Activated T-cell treated with anti-CD3 and anti-CD28 coated beads, Interleukin-2, amount 50 U/mL, for 48 hours (primary cell): ENCODE results near the gene PPP1R7.

ENCODE experiments used
- DNase-seq, 2 experiments: peaks; one replicate each; pipeline ENCODE4 v3.0.0-alpha.2; 2020

PPP1R7 gene, protein sequence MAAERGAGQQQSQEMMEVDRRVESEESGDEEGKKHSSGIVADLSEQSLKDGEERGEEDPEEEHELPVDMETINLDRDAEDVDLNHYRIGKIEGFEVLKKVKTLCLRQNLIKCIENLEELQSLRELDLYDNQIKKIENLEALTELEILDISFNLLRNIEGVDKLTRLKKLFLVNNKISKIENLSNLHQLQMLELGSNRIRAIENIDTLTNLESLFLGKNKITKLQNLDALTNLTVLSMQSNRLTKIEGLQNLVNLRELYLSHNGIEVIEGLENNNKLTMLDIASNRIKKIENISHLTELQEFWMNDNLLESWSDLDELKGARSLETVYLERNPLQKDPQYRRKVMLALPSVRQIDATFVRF

DNA sequence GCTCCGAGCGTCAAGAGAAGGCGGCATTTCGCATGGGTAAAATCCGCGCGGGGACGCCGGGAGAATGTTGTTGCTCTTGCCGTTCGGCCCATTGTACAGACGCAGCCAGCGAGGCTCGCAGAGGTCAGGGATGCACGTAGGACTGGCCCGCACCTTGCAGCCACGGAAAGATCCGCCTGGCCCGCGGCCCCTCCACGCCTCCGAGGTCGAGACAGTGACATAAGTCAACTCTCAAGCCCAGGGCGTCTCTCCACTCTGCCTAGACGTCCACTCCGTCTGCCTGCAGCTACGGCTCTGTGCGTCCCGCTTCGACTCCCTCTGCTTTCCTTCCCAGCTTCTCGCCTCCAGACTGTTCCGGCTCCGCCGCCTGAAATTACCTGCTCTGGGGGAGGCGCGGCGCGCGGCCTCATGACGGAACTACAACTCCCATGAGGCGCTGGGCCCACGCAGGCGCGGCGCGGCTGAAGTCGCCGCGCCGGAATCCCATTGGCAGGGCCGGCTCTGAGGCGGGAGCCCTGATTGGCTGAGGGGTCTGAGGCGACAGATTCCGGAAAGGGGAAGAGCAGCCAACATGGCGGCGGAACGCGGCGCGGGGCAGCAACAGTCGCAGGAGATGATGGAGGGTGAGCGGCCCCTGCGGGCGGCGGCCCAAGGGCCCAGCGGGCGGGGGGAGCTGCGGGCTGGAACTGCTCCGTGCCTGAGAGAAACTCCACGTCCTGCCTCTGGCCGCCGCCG, at the start of gene PPP1R7:
TSS of gene PPP1R7 (plus strand) at position 543 of the 735 bp plus-strand sequence. CDS start at position 572, 29 bp downstream.
- DNase-seq, result peak; percentile 96

DNA sequence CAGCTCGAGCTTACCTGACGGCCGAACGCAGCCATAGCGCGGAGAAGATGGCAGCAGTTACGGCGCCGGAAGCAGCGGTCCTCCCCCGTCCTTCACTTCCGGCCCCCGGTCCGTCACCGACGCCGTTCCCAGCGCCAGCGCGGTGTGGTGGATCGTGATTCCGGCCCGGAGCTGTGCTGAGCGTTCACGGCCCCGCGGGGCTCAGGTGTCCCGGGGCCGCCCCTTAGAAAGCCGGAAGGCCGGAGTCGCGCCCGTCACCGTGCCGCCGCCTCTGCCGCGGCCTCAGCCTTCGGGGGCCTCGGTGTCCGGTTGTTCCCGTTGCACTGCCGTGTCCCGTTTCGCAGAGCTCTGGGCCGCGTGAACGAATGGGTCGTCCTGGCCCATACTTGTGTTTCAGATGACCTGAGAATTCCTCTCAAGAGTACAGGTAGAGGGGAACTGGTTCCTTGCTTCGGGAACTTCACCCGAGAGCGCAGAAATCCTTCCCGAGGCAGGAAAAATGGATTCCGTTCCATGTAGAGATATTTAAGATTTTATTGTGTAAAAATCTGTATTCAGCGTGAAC, 47.9 kb upstream of the PPP1R7 start, which contains the start of gene MTERF4:
TSS of gene MTERF4 (minus strand) at position 49 of the 565 bp plus-strand sequence. CDS start at position 35, 14 bp downstream.
- DNase-seq, result peak; percentile 93 to 94

DNA sequence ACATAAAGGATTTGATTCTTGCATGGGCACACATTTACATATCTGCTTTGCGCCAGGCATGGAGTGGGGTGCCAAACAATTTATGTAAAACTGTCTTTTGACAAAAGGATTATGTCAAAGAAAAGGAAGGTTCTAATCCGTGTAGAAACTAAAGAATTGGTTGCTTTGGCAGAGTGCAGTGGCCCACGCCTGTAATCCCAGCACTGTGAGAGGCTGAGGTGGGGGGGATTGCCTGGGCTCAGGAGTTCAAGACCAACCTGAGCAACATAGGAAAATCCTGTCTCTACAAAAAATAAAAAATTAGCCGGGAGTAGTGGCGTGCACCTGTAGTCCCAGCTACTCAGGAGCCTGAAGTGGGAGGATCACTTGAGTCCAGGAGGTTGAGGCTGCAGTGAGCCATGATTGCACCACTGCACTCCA, 47.1 kb upstream of the PPP1R7 start:
- DNase-seq, result peak in 1 of 2 experiments; percentile 20

DNA sequence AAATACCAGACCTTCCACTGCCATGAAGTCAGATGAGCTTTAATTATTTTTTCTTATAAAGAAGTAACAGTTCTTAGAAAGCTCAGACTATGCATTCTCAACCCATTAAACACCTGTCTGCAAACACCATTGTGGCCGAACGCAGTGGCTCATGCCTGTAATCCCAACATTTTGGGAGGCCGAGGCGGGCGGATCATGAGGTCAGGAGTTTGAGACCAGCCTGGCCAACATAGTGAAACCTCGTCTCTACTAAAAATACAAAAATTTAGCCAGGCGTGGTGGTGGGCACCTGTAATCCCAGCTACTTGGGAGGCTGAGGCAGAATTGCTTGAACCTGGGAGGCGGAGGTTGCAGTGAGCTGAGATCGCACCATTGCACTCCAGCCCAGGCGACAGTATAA, 45.7 kb upstream of the PPP1R7 start:
- DNase-seq, result peak in 1 of 2 experiments; percentile 9

DNA sequence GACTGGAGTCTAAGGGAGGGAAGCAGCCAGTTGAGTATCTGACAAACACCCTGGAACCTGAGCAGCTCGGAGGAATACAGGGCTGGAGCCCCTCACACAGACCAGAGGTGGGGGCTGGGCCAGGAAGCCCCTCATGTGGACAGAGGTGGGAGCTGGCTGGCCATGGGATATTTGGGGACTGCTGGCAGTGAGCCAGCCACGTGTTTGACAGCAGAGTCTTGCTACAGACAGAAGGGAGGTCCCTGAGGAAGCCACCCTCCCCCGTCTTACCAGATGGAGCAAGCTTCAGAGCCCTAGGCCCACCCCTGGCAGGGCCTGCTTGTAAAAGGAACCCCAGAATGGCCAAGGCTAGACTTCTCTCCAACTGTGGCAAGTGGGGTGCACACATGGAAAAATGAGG, 44.6 kb upstream of the PPP1R7 start:
- DNase-seq, result peak in 1 of 2 experiments; percentile 16

DNA sequence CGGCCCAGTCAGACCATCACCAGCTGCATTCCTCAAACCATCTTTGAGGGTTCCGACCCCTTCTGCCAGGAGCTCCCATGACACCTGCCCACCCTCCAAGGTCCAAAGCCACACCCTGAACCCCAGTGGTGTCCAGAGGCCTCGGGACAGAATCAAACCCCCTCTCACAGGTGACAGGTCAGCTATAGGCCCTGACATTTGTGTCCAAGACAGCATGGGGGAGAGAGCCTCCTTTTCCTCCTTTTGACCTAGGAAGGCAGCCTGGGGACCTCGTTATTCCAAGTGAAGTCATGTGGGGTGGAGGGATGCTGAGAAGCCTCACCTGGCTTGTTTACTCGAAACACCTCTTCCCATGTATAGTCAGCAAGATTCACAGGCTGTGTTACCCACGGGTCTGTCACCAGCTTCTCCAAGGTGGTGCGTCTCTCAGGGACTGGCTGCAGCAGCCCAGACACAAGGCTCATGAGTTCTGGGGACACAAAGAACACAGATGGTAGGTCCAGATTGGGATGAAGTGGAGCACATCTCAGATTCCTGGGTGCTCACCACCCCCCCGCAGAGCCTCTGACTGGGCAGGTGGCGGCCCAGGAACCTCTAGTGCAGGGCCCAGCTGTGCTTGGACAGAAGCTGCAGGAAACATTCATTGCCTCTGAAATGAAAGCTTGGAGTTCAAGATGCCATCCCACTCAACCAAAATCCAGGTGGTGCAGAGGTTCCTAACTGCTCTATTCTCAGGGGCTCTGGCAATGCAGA, 43.1 kb upstream of the PPP1R7 start:
- no peak for DNase-seq

DNA sequence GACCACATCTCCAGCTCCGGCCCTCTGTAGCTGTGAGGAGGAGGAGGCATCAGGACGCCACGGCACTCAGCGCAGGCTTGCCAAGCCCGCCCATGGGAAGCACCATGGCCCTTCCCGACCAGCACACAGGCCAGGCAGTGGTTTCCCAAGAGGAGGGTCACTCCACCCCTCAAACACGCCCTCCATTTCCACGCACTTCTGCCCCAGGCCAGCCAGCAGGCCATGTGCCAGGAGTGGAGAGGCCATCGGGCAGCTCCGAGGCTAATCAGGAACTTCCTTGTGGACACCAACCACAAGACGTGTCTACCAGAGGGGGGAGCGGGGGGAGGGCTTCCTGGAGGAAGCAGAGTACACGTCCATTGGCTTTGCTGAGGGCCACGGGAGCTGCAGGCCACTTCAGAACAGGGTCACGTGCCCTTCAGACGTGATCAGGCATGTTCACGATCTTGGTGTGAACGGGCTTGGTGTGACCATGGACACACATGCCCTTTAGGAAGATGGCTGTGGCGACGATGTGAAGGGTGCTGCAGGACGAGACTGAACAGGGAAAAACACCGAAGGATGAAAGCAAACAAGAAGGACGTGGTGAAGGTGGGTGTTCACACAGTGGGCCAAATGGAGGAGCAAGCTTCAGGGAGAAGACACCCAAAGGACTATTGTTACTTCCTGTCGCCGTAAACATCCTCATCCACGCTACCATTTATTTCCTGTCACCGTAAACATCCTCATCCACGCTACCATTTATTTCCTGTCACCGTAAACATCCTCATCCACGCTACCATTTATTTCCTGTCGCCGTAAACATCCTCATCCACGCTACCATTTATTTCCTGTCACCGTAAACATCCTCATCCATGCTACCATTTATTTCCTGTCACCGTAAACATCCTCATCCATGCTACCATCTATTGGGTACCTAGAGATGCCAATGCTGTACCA, 41.7 kb upstream of the PPP1R7 start:
- DNase-seq, result no peak

DNA sequence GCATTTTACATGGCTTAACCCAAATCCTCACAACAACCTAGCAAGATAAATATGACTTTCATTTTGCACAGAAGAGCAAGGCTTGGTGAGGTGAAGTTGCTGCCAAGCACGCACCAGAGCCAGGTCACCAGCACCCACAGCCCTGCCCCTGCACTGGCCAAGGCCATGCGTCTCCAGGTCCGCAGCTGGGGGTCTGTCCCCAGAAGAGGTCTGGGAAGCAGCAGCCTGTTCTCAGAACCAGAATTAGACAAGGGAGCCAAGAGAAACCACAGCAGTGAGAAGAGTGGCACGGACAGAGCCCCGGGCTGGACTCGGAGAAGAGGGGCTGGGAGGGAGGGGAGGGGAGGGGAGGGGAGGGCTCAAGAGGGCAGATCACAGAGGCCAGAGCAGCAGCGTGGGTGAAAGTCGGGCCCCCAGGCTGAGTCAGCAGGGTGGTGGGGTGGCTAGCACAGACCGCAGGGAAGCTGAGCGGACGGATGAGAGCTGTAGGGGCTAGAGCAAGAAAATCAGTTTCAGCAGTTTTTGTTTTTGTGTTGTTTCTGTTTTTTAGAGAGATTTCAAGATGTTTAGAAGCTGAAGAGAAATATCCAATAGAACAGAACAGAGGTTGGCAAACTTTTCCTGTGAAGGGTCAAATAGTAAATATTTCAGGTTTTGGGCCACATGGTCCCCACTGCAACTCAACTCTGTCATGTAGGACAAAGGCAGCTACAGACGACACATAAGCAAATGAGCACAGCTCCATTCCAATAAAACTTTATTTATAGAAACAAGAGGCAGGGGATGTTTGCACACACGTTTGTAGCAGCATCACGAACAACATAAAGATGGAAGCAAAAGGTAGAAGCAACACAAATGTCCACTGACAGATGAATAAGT, 40.8 kb upstream of the PPP1R7 start:
- DNase-seq, result peak; percentile 38 to 60

DNA sequence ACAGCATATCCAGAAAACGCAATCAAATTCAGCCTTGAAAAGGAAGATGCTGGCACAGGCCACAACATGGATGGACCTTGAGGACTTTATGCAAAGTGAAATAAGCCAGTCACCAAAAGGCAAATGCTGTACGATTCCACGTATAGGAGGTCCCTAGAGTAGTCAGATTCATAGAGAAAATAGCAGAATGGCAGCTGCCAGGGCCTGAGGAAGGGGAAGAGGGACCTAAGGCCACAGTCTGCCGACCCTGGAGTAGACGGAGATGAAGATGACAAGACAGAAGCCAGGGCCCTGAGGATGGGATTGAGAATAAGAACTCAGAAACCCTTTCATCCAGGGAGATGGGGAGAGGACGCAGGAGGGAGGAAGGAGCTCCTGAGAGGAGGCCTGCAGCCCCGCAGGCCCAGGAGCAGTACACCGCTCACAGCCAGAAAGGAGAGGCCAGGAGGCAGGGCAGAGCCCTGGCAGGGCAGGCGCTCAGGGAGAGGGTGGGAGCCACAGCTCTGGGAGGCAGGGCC, 40.1 kb upstream of the PPP1R7 start:
- no peak for DNase-seq

DNA sequence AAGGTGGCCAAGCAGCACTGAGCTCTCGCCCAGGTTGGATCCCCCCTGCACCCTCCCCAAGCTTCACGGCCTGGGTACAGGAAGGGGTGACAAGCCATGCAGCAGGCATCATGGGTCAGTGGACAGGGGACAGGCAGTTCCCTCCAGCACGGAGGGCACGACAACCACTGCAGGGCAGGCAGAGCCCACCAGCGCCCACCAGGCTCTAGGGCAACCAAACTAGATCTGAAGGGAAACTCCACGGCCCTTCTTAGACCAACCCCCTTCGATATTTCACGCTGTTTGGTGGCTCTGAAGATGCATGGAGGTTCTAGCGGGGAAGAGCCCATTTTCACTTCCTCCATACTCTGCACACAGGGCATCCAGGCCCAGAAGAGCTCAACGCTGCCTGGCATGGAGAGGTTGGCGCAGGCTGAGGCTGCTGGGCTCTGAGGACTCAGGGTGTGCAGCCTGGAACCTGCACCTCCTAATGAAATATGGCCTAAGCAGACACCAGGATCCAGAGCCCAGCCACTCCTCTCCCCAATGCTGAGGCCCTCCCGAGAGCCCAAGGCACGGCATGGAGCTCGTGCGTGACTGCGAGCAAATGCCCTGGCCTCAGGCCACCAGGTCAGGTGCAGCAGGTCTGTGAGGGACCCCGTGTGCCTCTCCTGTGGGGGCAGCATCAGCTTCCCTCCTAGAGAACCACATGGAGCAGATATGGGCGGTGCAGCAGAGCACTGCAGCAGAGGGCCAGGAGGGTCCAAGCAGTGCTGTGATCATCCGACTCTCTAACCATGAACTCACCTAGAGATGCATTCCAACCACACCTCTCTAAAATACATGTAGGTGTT, 39.4 kb upstream of the PPP1R7 start:
- DNase-seq, result no peak

DNA sequence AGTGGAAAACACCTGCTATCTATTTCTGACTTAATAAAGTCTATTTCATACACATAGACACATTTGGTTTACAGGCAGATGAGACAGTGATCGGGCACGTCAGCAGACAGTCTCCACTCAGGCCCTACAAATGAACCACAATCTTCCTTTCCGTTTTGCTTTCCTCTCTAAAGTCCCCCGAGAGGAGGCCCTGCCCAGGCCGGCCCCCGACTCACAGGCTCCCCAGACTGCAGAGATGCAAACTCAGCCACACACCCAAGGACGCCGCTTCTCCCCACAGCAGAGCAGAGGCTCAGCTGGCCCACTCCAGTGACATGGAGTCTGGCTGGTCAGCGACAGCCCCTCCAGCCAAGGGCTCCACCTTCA, 38.8 kb upstream of the PPP1R7 start:
- DNase-seq, result no peak

DNA sequence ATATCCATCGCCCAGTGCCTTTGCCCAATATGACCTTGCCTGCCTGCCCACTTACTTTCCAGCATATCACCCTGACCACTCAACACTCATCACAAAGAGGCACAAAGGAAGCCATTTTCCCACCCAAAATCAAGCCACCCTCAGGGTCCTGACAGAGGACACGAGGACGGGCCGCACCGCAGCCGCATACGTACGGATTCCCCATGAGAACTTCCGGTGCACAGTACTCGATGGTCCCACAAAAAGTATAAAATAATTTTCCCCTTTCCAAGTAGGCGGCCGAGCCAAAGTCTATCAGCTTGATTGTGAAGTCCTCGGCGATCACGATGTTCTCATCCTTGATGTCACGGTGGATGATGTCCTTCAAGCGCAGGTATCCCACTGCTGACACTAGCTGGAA, 38.2 kb upstream of the PPP1R7 start:
- DNase-seq, result no peak

DNA sequence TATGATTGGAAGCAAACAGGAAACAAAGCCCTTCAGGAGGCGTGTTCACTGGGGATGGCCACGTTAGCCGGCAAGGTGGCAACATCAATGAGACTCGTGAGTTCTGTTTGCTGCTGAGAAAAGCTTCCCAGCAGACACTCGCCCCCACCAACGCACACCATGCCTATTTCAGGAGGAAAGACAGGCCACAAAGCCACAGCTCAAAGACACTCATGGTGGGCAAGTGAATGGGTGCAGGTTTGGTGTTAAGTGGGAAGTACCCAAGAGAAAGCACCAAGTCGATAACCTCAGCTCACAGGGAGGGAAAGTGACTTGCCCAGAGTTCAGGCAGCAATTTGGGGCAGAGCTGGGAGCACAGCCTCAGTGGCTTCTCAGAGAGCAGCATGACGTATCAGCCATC, 37.7 kb upstream of the PPP1R7 start:
- DNase-seq, result peak; percentile 68 to 70

DNA sequence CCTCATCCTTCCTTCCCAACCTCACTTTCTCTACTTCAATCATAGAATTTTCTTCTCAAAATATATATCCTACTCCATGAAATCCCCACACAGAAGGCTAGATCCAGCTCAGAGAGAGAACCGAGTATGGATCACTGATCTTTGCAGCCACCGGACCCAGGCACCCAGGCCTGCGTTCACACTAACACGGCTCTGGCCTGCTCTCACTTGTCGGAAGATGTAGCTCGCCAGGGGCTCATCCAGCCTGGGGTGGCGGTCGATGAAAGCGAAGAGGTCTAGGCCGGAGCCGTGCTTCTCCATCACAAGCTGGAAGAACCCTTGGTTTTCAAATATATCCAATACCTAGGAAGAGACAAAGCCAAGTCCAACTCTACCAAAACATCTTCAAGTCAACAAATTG, 35.4 kb upstream of the PPP1R7 start:
- DNase-seq, result no peak

DNA sequence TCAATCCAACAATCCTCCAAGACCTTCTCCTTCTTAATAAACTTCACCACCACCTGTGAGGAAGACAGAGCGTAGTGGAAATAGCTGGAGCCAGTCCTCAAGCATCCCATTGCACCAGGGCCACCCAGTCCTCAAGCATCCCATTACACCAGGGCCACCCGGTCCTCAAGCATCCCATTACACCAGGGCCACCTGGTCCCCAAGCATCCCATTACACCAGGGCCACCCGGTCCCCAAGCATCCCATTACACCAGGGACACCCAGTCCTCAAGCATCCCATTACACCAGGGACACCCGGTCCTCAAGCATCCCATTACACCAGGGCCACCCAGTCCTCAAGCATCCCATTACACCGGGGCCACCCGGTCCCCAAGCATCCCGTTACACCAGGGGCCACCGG, 34.9 kb upstream of the PPP1R7 start:
- no peak for DNase-seq

DNA sequence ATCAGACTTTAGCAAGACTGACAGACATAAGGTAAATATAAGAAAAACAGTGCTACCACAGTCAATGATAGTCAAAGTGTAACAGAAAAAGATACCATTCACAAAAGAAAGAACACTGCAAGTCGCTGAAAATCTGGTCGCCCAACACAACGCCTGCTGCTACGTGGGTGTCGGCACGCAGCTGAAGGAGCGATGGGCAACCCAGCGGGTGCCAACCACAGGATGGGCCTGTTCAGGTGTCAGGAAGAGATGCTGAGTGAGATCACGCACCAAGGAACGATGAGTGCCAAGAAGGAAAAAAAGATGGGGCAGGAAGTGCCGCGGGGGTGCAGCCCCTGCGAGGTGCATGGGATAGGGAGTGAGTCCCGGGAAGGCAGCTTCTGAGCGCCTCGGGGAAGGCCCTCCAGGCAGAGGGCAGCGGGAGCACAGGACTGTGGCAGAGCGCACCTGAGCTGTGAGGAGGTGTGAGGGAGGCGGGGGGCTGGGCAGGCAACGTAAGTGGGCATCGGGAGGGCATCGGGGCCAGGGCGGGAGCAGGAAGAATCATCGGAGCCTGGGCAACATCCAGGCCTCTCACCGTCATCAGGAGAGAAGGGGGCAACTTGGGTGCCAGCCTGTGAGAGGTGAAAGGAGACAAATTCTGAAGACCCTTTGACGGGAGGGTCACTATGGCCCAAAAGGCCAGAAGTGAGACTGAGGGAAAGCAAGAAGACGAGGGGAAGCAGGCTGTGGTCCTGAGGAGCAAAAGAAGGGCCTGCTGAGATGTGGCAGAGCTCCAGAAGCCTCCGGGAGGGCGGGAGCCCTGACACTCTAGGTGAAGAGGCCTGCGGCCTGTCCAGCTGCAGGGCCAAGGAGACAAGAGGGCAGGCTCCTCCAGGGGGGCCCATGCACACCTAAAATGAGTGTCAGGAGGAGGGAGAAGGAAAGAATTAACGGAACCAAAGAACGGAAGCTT, 33.4 kb upstream of the PPP1R7 start:
- DNase-seq, result no peak

DNA sequence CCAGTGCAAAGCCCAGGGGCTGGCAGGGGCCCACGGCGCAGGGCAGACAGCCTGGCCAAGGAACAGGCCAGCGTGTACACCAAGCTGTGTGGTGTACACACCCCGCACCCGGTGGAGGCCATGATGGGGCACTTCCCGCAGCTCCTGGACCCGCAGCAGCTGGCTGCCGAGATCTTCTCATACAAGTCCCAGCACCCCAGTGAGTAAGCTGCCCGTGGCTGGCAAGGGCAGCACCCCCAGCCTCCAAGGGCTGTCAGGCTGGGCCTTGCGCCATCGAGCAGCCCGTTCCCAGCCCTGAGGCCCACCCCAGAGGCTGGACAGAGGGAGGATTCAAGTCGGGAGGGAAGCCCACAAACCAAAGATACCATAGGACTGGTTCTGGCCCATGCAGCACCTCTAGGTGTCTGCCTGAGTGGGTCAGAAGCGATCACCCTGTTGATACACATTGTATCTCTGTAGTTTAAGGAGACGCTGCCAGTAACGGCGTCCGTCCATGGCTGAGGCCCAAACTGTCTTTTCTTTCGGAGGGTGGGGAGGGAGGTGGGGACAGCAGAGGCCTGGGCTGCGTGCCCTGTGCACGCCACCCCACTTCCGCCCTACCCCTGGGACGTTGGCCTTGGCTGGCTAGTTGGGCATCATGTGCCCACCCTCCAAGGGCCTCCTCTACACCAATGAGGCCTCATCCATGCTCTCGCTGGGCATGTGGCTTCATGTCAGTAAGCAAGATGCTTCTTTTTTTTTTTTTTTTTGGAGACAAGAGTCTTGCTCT, 31.3 kb upstream of the PPP1R7 start:
- no peak for DNase-seq

DNA sequence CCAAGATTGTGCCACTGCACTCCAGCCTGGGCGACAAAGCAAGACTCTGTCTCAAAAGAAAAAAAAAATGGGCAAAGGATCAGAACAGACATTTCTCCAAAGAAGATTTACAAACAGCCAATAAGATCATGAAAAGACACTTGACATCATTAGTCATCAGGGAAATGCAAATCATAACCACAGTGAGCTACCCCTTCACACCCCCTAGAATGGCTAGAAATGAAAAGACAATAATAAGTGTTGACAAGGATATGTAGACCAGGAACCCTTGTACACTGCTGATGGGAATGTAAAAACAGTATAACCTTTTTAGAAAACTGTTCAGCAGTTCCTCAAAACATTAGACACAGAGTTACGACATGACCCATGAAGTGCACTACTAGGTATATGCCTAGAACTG, 29.8 kb upstream of the PPP1R7 start:
- no peak for DNase-seq
